ENCODE results near the gene SMIM7. TPM values are rescaled to one million over a fixed set of nuclear protein-coding genes. Genes with fewer than 3 reads are reported as not detected.
A peak's percentile ranks its signal among the peaks of the same experiment; 100 is the strongest.
"Not testable (repeated sequence)": the region's sequence is repeated elsewhere in the genome, so short reads cannot be mapped to it uniquely, and the experiment has no call there.

Gene SMIM7
- total RNA-seq, result 32.6 TPM

DNA sequence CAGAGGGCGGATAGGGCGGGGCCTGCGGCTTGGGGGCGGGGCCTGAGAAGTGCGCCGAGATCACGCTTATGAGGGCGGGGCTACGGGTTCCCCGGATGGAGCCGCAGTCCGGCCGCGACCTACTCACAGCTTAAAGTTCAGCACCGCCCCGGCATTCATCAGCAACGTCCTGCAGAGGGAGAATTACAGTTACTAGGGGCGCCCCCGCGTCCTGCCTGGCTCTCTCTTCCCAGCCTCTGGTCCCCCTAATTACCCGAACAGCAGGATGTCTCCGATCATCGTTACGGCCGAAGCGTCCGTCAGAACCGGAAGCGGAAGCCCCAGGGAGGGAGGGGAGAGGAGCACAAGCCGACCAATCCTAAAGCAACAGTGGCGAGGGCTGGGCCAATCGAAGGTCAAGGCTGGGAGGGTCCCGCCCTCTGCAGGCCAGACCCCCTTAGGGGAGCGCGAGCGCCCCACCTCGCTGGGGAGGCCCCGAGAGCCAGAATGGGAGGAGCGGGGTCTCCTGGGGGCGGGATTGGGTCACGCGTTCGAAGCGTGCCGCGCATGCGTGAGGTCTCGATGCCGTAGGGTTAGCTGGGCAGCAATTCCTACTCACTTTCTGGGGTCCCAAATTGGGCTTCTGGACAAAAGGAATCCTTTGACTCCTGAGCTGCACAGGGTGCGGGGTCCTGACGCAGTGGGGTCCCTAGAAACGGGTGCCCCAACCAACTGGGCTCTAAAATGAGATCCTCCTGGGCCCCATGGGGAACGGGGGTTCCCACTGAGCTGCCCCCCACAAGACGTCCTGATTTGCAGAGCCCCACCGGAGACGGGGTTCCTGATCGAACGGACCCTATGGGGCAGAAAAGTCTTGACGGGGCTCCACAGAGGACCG lies at the start of gene SMIM7:
SMIM7 (minus strand) TSS at position 313 of the 877 bp plus-strand sequence; CDS start at position 279, 34 bp downstream.
- H3K27me3 ChIP-seq (ENCODE audit: insufficient read depth, low read length), result no peaks in the 10 kb centered on the region
- peaks cover 52% of the 10 kb centered on the region for H3K4me1 ChIP-seq (ENCODE audit: insufficient read depth, low read length)
- H3K4me3 ChIP-seq (ENCODE audit: low read length), result peak within 1 kb of the TSS; percentile 90
- H3K9me3 ChIP-seq (ENCODE audit: low read depth, low read length), result no peaks in the 10 kb centered on the region

GRCh38 chr19:16703677-16704076 lies 43.7 kb upstream of the SMIM7 start:
- H3K9me3 ChIP-seq (ENCODE audit: low read depth, low read length), result no peaks in the 10 kb centered on the region
- H3K27me3 ChIP-seq (ENCODE audit: insufficient read depth, low read length), result no peaks in the 10 kb centered on the region
- H3K4me3 ChIP-seq (ENCODE audit: low read length), result no peak overlapping the region

GRCh38 chr19:16702123-16702522 lies 42.2 kb upstream of the SMIM7 start:
- Histone ChIP-seq H3K4me1 (ENCODE audit: insufficient read depth, low read length) (no peaks in the 10 kb centered on the region), H3K9me3 (ENCODE audit: low read depth, low read length) (no peaks in the 10 kb centered on the region), H3K27me3 (ENCODE audit: insufficient read depth, low read length) (no peaks in the 10 kb centered on the region), H3K4me3 (ENCODE audit: low read length) (no peak overlapping the region)

More at GRCh38 chr19:16703677-16704076, 43.7 kb upstream of the SMIM7 start:
- no peaks in the 10 kb centered on the region for H3K4me1 ChIP-seq (ENCODE audit: insufficient read depth, low read length)

DNA sequence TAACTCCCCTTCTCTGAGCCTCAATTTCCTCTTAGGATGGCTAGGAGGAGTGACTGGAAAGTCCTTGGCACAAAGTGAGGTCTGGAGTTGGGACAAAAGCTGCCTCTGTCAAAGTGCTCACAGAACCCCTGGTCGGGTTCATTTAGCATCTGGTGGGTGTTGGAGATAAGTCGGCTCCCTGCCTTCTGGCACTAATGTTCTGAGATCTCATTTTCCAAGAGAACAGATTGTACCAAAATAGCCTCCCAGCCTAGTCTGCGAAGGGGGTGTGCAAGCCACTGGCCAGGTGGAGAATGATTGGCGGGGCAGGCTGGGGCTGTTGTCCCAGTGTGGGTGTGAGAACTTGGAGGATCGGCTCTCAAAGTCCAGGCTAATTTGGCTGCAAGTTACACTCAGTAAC lies 39.0 kb upstream of the SMIM7 start:
- H3K4me1 ChIP-seq (ENCODE audit: insufficient read depth, low read length), result no peaks in the 10 kb centered on the region
- H3K4me3 ChIP-seq (ENCODE audit: low read length), result no peak overlapping the region
- H3K27me3 ChIP-seq (ENCODE audit: insufficient read depth, low read length), result no peaks in the 10 kb centered on the region
- no peaks in the 10 kb centered on the region for H3K9me3 ChIP-seq (ENCODE audit: low read depth, low read length)

GRCh38 chr19:16688084-16688483 lies 28.1 kb upstream of the SMIM7 start:
- no peaks in the 10 kb centered on the region for H3K9me3 ChIP-seq (ENCODE audit: low read depth, low read length)
- no peaks in the 10 kb centered on the region for H3K4me1 ChIP-seq (ENCODE audit: insufficient read depth, low read length)
- no peaks in the 10 kb centered on the region for H3K27me3 ChIP-seq (ENCODE audit: insufficient read depth, low read length)
- no peak overlapping the region for H3K4me3 ChIP-seq (ENCODE audit: low read length)

GRCh38 chr19:16684216-16684615 lies 24.3 kb upstream of the SMIM7 start:
- H3K4me1 ChIP-seq (ENCODE audit: insufficient read depth, low read length), result no peaks in the 10 kb centered on the region
- no peaks in the 10 kb centered on the region for H3K9me3 ChIP-seq (ENCODE audit: low read depth, low read length)
- H3K4me3 ChIP-seq (ENCODE audit: low read length), result no peak overlapping the region
- H3K27me3 ChIP-seq (ENCODE audit: insufficient read depth, low read length), result no peaks in the 10 kb centered on the region

DNA sequence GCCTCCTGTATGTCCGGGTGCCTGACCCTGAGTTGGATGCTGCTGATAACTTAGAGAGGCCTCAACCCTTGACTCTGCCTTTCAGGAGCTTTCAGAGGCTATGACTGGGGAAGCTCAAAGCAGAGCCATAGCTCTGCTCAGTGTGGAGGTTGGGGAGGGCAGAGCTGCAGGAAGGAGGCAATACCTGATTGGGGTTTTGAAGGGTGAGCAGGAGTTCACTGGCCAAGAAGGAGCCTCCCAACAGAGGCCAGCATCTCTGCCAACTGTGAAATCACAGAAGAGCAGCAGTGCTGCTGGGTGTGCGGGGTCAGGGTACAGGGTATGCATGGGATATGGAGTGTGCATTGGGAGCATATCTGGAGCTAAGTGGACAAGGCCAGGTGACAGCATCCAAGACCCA lies 22.6 kb upstream of the SMIM7 start:
- peaks cover 8% of the 10 kb centered on the region for H3K4me1 ChIP-seq (ENCODE audit: insufficient read depth, low read length)
- no peak overlapping the region for H3K4me3 ChIP-seq (ENCODE audit: low read length)
- H3K9me3 ChIP-seq (ENCODE audit: low read depth, low read length), result no peaks in the 10 kb centered on the region
- H3K27me3 ChIP-seq (ENCODE audit: insufficient read depth, low read length), result no peaks in the 10 kb centered on the region

DNA sequence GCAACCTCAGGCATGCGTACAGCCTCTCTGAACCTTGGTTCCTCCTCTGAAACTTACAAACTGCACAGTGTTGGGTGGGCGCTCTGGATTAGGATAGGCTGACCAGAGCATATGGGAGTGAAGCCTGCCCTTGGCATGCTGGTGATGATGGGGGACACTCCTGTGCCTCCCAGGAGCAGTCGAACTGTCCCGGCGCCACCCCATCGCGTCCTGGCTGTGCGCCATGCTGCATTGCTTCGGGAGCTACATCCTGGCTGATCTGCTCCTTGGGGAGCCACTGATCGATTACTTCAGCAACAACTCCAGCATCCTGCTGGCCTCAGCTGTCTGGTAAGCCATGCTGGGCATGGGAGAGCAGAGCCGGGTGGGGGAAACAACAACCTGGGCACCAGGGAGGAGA lies 19.9 kb upstream of the SMIM7 start:
- H3K27me3 ChIP-seq (ENCODE audit: insufficient read depth, low read length), result no peaks in the 10 kb centered on the region
- no peaks in the 10 kb centered on the region for H3K9me3 ChIP-seq (ENCODE audit: low read depth, low read length)
- no peak overlapping the region for H3K4me3 ChIP-seq (ENCODE audit: low read length)
- peaks cover 34% of the 10 kb centered on the region for H3K4me1 ChIP-seq (ENCODE audit: insufficient read depth, low read length)

- Histone ChIP-seq H3K27me3 (ENCODE audit: insufficient read depth, low read length) (no peaks in the 10 kb centered on the region), H3K4me3 (ENCODE audit: low read length) (no peak overlapping the region), H3K9me3 (ENCODE audit: low read depth, low read length) (no peaks in the 10 kb centered on the region), H3K4me1 (ENCODE audit: insufficient read depth, low read length) (peaks cover 47% of the 10 kb centered on the region)
Observed at GRCh38 chr19:16678498-16678897, 18.6 kb upstream of the SMIM7 start.

DNA sequence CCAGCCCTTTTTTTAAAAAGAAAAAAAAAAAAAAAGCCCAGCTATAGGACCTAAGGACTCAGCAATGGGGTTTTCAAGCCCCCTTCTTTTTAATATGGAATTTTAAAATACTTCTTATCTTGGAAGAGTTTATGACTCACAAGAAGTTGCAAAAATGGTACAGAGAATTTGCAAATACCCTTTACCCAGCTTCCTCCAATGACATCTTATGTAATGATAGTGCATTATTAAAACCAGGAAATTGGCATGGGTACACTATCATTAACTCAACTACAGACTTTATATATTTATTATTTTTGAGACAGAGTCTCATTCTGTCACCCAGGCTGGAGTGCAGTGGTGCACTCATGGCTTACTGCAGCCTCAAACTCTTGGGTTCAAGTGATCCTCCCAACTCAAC lies 17.1 kb upstream of the SMIM7 start:
- Histone ChIP-seq H3K4me3 (ENCODE audit: low read length) (no peak overlapping the region), H3K27me3 (ENCODE audit: insufficient read depth, low read length) (no peaks in the 10 kb centered on the region), H3K4me1 (ENCODE audit: insufficient read depth, low read length) (peaks cover 61% of the 10 kb centered on the region), H3K9me3 (ENCODE audit: low read depth, low read length) (no peaks in the 10 kb centered on the region)

- H3K27me3 ChIP-seq (ENCODE audit: insufficient read depth, low read length), result no peaks in the 10 kb centered on the region
- no peak overlapping the region for H3K4me3 ChIP-seq (ENCODE audit: low read length)
- H3K4me1 ChIP-seq (ENCODE audit: insufficient read depth, low read length), result peaks cover 61% of the 10 kb centered on the region
- no peaks in the 10 kb centered on the region for H3K9me3 ChIP-seq (ENCODE audit: low read depth, low read length)
Observed at GRCh38 chr19:16676101-16676798, 16.3 kb upstream of the SMIM7 start.

GRCh38 chr19:16673839-16674238 lies 13.9 kb upstream of the SMIM7 start:
- H3K4me3 ChIP-seq (ENCODE audit: low read length); H3K9me3 ChIP-seq (ENCODE audit: low read depth, low read length); H3K27me3 ChIP-seq (ENCODE audit: insufficient read depth, low read length): not testable (repeated sequence)
- H3K4me1 ChIP-seq (ENCODE audit: insufficient read depth, low read length), result peaks cover 61% of the 10 kb centered on the region

DNA sequence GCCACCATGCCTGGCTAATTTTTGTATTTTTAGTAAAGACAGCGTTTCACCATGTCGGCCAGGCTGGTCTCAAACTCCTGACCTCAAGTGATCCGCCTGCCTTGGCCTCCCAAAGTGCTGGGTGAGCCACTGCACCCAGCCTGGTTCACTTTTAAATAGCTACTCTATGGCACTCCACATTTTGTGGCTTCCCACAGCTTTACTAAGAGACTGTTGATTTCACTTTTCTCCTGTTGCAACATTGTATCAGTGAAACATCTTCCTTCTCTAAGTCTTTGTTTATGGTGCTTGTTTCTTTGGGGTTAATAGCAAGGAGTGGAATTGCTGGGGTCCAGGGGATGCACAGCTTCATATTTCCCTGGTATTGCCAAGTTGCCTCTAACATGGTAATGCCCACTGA lies 13.3 kb upstream of the SMIM7 start:
- Histone ChIP-seq H3K9me3 (ENCODE audit: low read depth, low read length) (no peaks in the 10 kb centered on the region), H3K4me3 (ENCODE audit: low read length) (no peak overlapping the region), H3K4me1 (ENCODE audit: insufficient read depth, low read length) (peaks cover 64% of the 10 kb centered on the region), H3K27me3 (ENCODE audit: insufficient read depth, low read length) (no peaks in the 10 kb centered on the region)

- no peak overlapping the region for H3K4me3 ChIP-seq (ENCODE audit: low read length)
- H3K27me3 ChIP-seq (ENCODE audit: insufficient read depth, low read length), result no peaks in the 10 kb centered on the region
- no peaks in the 10 kb centered on the region for H3K9me3 ChIP-seq (ENCODE audit: low read depth, low read length)
- H3K4me1 ChIP-seq (ENCODE audit: insufficient read depth, low read length), result peaks cover 61% of the 10 kb centered on the region
Observed at GRCh38 chr19:16671652-16672274, 11.8 kb upstream of the SMIM7 start.

GRCh38 chr19:16670291-16670690 lies 10.3 kb upstream of the SMIM7 start:
- Histone ChIP-seq H3K27me3 (ENCODE audit: insufficient read depth, low read length) (no peaks in the 10 kb centered on the region), H3K4me3 (ENCODE audit: low read length) (no peak overlapping the region), H3K4me1 (ENCODE audit: insufficient read depth, low read length) (peaks cover 50% of the 10 kb centered on the region), H3K9me3 (ENCODE audit: low read depth, low read length) (no peaks in the 10 kb centered on the region)
